PC-3 (cell line): ENCODE results near the gene MSH6.

Source experiments
- EZH2 ChIP-seq: fragments of 300-600 bp; sonication (generic); IDR thresholded peaks from one replicate; pipeline ENCODE4 v1.6.1; 2017; ENCODE audit warnings: antibody characterized with exemption, mild to moderate bottlenecking, low read length; ENCODE audit not compliant: unreplicated experiment
- EZH2phosphoT487 ChIP-seq: fragments of 300-600 bp; sonication (generic); IDR thresholded peaks from 2 replicates; pipeline ENCODE4 v1.6.1; 2018; ENCODE audit warnings: mild to moderate bottlenecking, antibody characterized with exemption, low read length, borderline replicate concordance
- TF ChIP-seq, protein P1 (sequence below): fragments of 300-600 bp; sonication (generic); conservative IDR thresholded peaks from 2 replicates; pipeline ENCODE4 v1.5.1; 2017; ENCODE audit warnings: antibody characterized with exemption, low read depth, mild to moderate bottlenecking, low read length

GRCh38 chr2:47782671-47783485 lies at the start of gene MSH6:
- TF ChIP-seq, protein P1, sequence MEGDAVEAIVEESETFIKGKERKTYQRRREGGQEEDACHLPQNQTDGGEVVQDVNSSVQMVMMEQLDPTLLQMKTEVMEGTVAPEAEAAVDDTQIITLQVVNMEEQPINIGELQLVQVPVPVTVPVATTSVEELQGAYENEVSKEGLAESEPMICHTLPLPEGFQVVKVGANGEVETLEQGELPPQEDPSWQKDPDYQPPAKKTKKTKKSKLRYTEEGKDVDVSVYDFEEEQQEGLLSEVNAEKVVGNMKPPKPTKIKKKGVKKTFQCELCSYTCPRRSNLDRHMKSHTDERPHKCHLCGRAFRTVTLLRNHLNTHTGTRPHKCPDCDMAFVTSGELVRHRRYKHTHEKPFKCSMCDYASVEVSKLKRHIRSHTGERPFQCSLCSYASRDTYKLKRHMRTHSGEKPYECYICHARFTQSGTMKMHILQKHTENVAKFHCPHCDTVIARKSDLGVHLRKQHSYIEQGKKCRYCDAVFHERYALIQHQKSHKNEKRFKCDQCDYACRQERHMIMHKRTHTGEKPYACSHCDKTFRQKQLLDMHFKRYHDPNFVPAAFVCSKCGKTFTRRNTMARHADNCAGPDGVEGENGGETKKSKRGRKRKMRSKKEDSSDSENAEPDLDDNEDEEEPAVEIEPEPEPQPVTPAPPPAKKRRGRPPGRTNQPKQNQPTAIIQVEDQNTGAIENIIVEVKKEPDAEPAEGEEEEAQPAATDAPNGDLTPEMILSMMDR = no peak
- TF ChIP-seq EZH2phosphoT487 (no peak), EZH2 (no peak)
